ENCODE measurements around the gene IGFN1. TPM values are rescaled to one million over a fixed set of nuclear protein-coding genes. Genes with fewer than 3 reads are reported as not detected.

The IGFN1 gene
- total and polyA plus RNA-seq, 2 experiments from 2014 or later, result 0.37 to 3.1 TPM

DNA sequence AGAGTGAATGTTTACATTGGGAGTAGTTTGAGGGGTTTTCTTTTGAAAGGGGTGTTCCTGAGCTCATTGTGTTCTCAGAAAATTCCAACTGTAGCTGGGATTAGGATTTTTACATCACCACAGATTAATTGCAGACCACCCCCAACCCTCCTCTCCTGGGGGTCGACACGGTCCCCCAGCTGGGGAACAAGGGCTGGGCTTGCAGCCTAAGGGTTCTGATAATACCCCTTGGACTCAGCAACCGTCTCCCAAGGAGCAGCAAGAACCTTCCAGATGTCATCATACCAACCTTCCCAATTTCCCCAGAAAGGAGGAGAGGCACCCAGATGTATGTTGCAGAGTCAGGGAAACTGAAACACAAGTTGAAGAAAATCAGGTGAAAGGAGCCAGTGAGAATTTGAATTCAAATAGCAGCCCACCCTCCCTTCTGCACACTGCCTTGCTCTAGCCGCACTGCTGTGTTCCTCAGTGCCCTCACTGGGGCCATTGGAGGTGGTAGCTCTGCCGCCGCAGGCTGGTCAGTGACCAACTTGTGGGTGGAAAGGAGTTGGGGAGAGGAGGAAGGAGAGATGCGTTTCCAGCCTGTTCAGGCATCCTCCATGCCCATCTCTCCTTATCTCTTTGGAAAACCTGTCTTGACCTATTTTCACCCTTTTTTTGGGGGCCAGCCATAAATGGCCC is 14.7 kb upstream of the IGFN1 start:
- peaks cover 15% of the 10 kb centered on the region for H3K4me1 ChIP-seq (ENCODE audit: insufficient read depth)
- H3K27me3 ChIP-seq, result no peaks in the 10 kb centered on the region
- TF ChIP-seq EZH2 (IDR thresholded peaks at IDR 0.05; ENCODE audit: borderline replicate concordance) (no peak), EZH2phosphoT487 (IDR thresholded peaks at IDR 0.05; ENCODE audit: low read depth, severe bottlenecking, unreplicated experiment) (no peak)
- TF ChIP-seq, protein P1, sequence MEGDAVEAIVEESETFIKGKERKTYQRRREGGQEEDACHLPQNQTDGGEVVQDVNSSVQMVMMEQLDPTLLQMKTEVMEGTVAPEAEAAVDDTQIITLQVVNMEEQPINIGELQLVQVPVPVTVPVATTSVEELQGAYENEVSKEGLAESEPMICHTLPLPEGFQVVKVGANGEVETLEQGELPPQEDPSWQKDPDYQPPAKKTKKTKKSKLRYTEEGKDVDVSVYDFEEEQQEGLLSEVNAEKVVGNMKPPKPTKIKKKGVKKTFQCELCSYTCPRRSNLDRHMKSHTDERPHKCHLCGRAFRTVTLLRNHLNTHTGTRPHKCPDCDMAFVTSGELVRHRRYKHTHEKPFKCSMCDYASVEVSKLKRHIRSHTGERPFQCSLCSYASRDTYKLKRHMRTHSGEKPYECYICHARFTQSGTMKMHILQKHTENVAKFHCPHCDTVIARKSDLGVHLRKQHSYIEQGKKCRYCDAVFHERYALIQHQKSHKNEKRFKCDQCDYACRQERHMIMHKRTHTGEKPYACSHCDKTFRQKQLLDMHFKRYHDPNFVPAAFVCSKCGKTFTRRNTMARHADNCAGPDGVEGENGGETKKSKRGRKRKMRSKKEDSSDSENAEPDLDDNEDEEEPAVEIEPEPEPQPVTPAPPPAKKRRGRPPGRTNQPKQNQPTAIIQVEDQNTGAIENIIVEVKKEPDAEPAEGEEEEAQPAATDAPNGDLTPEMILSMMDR (IDR thresholded peaks at IDR 0.05; ENCODE audit: poor library complexity), result no peak
- no peaks in the 10 kb centered on the region for H3K36me3 ChIP-seq (replicated peaks; ENCODE audit: insufficient read depth, low read depth)
- no peak overlapping the region for H3K4me3 ChIP-seq
- H3K79me2 ChIP-seq, result no peaks in the 10 kb centered on the region
- no peak for DNase-seq (ENCODE audit: low spot score)
- no peaks in the 10 kb centered on the region for H3K9me2 ChIP-seq (replicated peaks; ENCODE audit: insufficient read depth)
- no peak overlapping the region for H3K4me2 ChIP-seq
- WGBS (ENCODE audit: low lambda C conversion rate, missing lambda C conversion rate), result 86% methylated on average over 7 of the region's 7 CpGs
- no peak overlapping the region for H3K27ac ChIP-seq
- no peaks in the 10 kb centered on the region for H3K9me3 ChIP-seq (ENCODE audit: low read depth)
- no peaks in the 10 kb centered on the region for H4K20me1 ChIP-seq (ENCODE audit: insufficient read depth, poor library complexity, severe bottlenecking)
- no peak overlapping the region for H2AFZ ChIP-seq

- Histone ChIP-seq H3K9me2 (replicated peaks; ENCODE audit: insufficient read depth) (no peaks in the 10 kb centered on the region), H3K4me2 (no peak overlapping the region), H3K36me3 (replicated peaks; ENCODE audit: insufficient read depth, low read depth) (no peaks in the 10 kb centered on the region), H3K27ac (no peak overlapping the region), H2AFZ (no peak overlapping the region), H3K9me3 (ENCODE audit: low read depth) (no peaks in the 10 kb centered on the region), H3K4me3 (no peak overlapping the region), H3K27me3 (peaks cover 5% of the 10 kb centered on the region), H4K20me1 (ENCODE audit: insufficient read depth, poor library complexity, severe bottlenecking) (no peaks in the 10 kb centered on the region), H3K79me2 (no peaks in the 10 kb centered on the region), H3K4me1 (ENCODE audit: insufficient read depth) (peaks cover 10% of the 10 kb centered on the region)
- 53% methylated on average over 2 of the region's 2 CpGs for WGBS (ENCODE audit: low lambda C conversion rate, missing lambda C conversion rate)
- peak; percentile 53 for DNase-seq (ENCODE audit: low spot score)
- TF ChIP-seq, protein P1 (IDR thresholded peaks at IDR 0.05; ENCODE audit: poor library complexity), result no peak
- TF ChIP-seq EZH2phosphoT487 (IDR thresholded peaks at IDR 0.05; ENCODE audit: low read depth, severe bottlenecking, unreplicated experiment) (no peak), EZH2 (IDR thresholded peaks at IDR 0.05; ENCODE audit: borderline replicate concordance) (no peak)
Measured at GRCh38 chr1:201176940-201177339, 13.7 kb upstream of the IGFN1 start.

DNA sequence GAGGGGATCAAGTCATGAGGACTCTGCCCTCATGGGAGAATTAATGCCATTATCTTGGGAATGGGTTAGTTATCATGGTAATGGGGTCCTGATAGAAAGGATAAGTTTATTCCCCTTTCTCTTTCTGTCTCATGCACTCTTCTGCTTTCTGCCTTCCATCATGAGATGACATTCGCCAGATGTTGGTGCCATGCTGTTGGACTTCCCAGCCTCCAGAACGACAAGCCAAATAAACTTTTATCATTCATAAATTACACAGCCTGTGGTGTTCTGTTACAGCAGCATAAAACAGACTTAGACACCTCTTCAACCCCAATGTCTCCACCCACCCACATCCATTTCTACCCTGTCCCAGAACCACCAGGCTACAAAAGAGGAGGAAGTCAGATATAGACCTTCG is 11.9 kb upstream of the IGFN1 start:
- Histone ChIP-seq H3K4me3 (no peak overlapping the region), H3K79me2 (no peaks in the 10 kb centered on the region), H2AFZ (no peak overlapping the region), H3K27ac (no peak overlapping the region), H3K4me1 (ENCODE audit: insufficient read depth) (no peaks in the 10 kb centered on the region), H3K4me2 (no peak overlapping the region), H3K9me2 (replicated peaks; ENCODE audit: insufficient read depth) (no peaks in the 10 kb centered on the region), H3K36me3 (replicated peaks; ENCODE audit: insufficient read depth, low read depth) (no peaks in the 10 kb centered on the region), H3K9me3 (ENCODE audit: low read depth) (no peaks in the 10 kb centered on the region), H3K27me3 (peaks cover 5% of the 10 kb centered on the region), H4K20me1 (ENCODE audit: insufficient read depth, poor library complexity, severe bottlenecking) (no peaks in the 10 kb centered on the region)
- WGBS (ENCODE audit: low lambda C conversion rate, missing lambda C conversion rate), result 73% methylated on average over 3 of the region's 3 CpGs
- TF ChIP-seq EZH2phosphoT487 (IDR thresholded peaks at IDR 0.05; ENCODE audit: low read depth, severe bottlenecking, unreplicated experiment) (no peak), EZH2 (IDR thresholded peaks at IDR 0.05; ENCODE audit: borderline replicate concordance) (no peak)
- TF ChIP-seq, protein P1 (IDR thresholded peaks at IDR 0.05; ENCODE audit: poor library complexity), result no peak
- DNase-seq (ENCODE audit: low spot score), result no peak
